DND-41 (cell line): ENCODE results near the gene PPP1R14C.
"Not testable (repeated sequence)": the region's sequence is repeated elsewhere in the genome, so short reads cannot be mapped to it uniquely, and the experiment has no call there.

Experiments
- ATAC-seq: fragments of 200-7000 bp; cut with Tn5 transposase; 3 replicates; pipeline ENCODE4 v1.9.1; 2021; ENCODE audit warnings: low read depth; ENCODE audit not compliant: insufficient read depth
- DNase-seq: peaks from one replicate; pipeline ENCODE4 v3.0.0-alpha.2; 2020
- H2AFZ ChIP-seq: 2 replicates; pipeline ENCODE4 v1.6.0; 2012; ENCODE audit warnings: low read depth, low read length
- H3K27ac ChIP-seq: 2 replicates; pipeline ENCODE4 v1.5.1; 2012; ENCODE audit warnings: low read length, inconsistent platforms
- H3K27me3 ChIP-seq: fragments of 200-600 bp; sonication (generic); 2 replicates; pipeline ENCODE4 v1.6.0; 2012; ENCODE audit warnings: low read length, mild to moderate bottlenecking, inconsistent platforms; ENCODE audit not compliant: insufficient read depth, poor library complexity
- H3K36me3 ChIP-seq: 2 replicates; pipeline ENCODE4 v1.5.1; 2012; ENCODE audit warnings: low read length, inconsistent platforms; ENCODE audit not compliant: insufficient read depth
- H3K4me1 ChIP-seq: 2 replicates; pipeline ENCODE4 v1.5.1; 2012; ENCODE audit warnings: mild to moderate bottlenecking, low read length; ENCODE audit not compliant: insufficient read depth
- H3K4me2 ChIP-seq: 2 replicates; pipeline ENCODE4 v1.6.0; 2012; ENCODE audit warnings: mild to moderate bottlenecking, moderate library complexity, low read length, inconsistent platforms; ENCODE audit not compliant: insufficient read depth
- H3K4me3 ChIP-seq, 2 experiments: fragments of 200-600 bp in 1 of 2; shearing (Covaris generic) in 1 of 2; 2 replicates each; pipeline ENCODE4 v1.5.1; 2012 to 2016; ENCODE audit warnings: inconsistent platforms in 2 of 2, low read length in 2 of 2, mild to moderate bottlenecking in 2 of 2, low read depth in 1 of 2, moderate library complexity in 1 of 2
- H3K79me2 ChIP-seq: 2 replicates; pipeline ENCODE4 v1.6.0; 2012; ENCODE audit warnings: low read length, inconsistent platforms; ENCODE audit not compliant: insufficient read depth
- H3K9ac ChIP-seq: 2 replicates; pipeline ENCODE4 v1.6.0; 2012; ENCODE audit warnings: low read depth, mild to moderate bottlenecking, inconsistent platforms, low read length, moderate library complexity
- H3K9me3 ChIP-seq: 2 replicates; pipeline ENCODE4 v1.5.1; 2012; ENCODE audit warnings: low read length, moderate library complexity, mild to moderate bottlenecking, inconsistent platforms; ENCODE audit not compliant: insufficient read depth, severe bottlenecking
- H4K20me1 ChIP-seq: 2 replicates; pipeline ENCODE4 v1.6.0; 2012; ENCODE audit warnings: low read length; ENCODE audit not compliant: insufficient read depth
- CTCF ChIP-seq: IDR thresholded peaks from 2 replicates; pipeline ENCODE4 v1.5.1; 2012; ENCODE audit warnings: borderline replicate concordance, low read length, moderate library complexity, mild to moderate bottlenecking; ENCODE audit not compliant: poor library complexity, severe bottlenecking; ENCODE audit errors: extremely low read depth
- EZH2 ChIP-seq: IDR thresholded peaks from 3 replicates; pipeline ENCODE4 v1.6.1; 2012; ENCODE audit warnings: borderline replicate concordance, low read depth, mild to moderate bottlenecking, moderate library complexity, low read length, inconsistent platforms; ENCODE audit not compliant: severe bottlenecking

The PPP1R14C gene

GRCh38 chr6:150238336-150238741 lies 95.5 kb downstream of the PPP1R14C start:
- no peak overlapping the region for H2AFZ ChIP-seq
- H3K4me1 ChIP-seq, result no peaks in the 10 kb centered on the region
- TF ChIP-seq EZH2 (no peak), CTCF (no peak)
- no peaks in the 10 kb centered on the region for H3K79me2 ChIP-seq
- no peak overlapping the region for H3K4me2 ChIP-seq
- no peak for DNase-seq
- H3K9me3 ChIP-seq, result no peaks in the 10 kb centered on the region
- peaks cover 3% of the 10 kb centered on the region for H3K27me3 ChIP-seq
- no peak overlapping the region for H3K4me3 ChIP-seq
- no peaks in the 10 kb centered on the region for H3K36me3 ChIP-seq
- no peaks in the 10 kb centered on the region for H4K20me1 ChIP-seq
- ATAC-seq, result no peak
- no peak overlapping the region for H3K27ac ChIP-seq
- no peak overlapping the region for H3K9ac ChIP-seq

- no peak overlapping the region for H3K4me2 ChIP-seq
- H3K4me3 ChIP-seq, result no peak overlapping the region
- H3K36me3 ChIP-seq, result no peaks in the 10 kb centered on the region
- H3K27me3 ChIP-seq, result peaks cover 3% of the 10 kb centered on the region
- no peak overlapping the region for H3K9ac ChIP-seq
- H3K27ac ChIP-seq, result no peak overlapping the region
- ATAC-seq, result no peak
- no peaks in the 10 kb centered on the region for H3K79me2 ChIP-seq
- no peak overlapping the region for H2AFZ ChIP-seq
- H3K9me3 ChIP-seq, result no peaks in the 10 kb centered on the region
- H3K4me1 ChIP-seq, result no peaks in the 10 kb centered on the region
- no peaks in the 10 kb centered on the region for H4K20me1 ChIP-seq
- TF ChIP-seq CTCF (no peak), EZH2 (no peak)
- DNase-seq, result no peak
Measured at GRCh38 chr6:150238846-150239407, 96.1 kb downstream of the PPP1R14C start.

DNA sequence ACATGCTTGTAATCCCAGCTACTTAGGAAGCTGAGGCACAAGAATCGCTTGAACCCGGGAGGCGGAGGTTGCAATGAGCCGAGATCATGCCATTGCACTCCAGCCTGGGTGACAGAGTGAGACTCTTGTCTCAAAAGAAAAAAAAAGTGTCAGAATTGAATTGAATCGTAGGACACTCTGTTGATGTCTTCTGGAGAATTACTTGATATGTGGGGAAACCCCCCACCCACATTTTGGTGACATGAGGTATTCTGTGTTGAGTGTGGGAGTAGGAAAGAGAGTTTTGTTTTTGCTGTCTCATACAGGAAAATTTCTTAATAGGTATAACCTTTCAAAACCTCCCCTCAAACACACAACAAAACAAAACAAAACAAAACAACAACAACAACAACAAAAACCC lies 98.9 kb downstream of the PPP1R14C start:
- H2AFZ ChIP-seq, H3K79me2 ChIP-seq, H3K27me3 ChIP-seq, H3K36me3 ChIP-seq, H3K9me3 ChIP-seq, H3K4me1 ChIP-seq, H3K27ac ChIP-seq, ATAC-seq, H3K9ac ChIP-seq, H3K4me3 ChIP-seq, DNase-seq, H3K4me2 ChIP-seq, H4K20me1 ChIP-seq: not testable (repeated sequence)

- Histone ChIP-seq H3K4me3 (no peak overlapping the region), H3K27me3 (peaks cover 3% of the 10 kb centered on the region), H3K4me2 (no peak overlapping the region), H2AFZ (no peak overlapping the region), H3K9ac (no peak overlapping the region), H4K20me1 (no peaks in the 10 kb centered on the region), H3K36me3 (no peaks in the 10 kb centered on the region), H3K79me2 (no peaks in the 10 kb centered on the region), H3K4me1 (no peaks in the 10 kb centered on the region), H3K27ac (no peak overlapping the region), H3K9me3 (no peaks in the 10 kb centered on the region)
- ATAC-seq, result no peak
- no peak for DNase-seq
- TF ChIP-seq CTCF (no peak), EZH2 (no peak)
Measured at GRCh38 chr6:150243620-150244314, 100.9 kb downstream of the PPP1R14C start.
